Activated CD4-positive, alpha-beta T cell treated with anti-CD3 and anti-CD28 coated beads, Interleukin-10, Interleukin-2, amounts not matched to agents 100 ng/mL and 50 ng/mL, durations not matched to agents 16 hours and 8 hours (primary cell): ENCODE measurements around the gene MORN4.
"Not testable (repeated sequence)": the region's sequence is repeated elsewhere in the genome, so short reads cannot be mapped to it uniquely, and the experiment has no call there.

Experiments used
- DNase-seq: peaks from one replicate; pipeline ENCODE4 v3.0.0-alpha.2; 2020

The MORN4 gene

GRCh38 chr10:97596101-97597082 lies 36.9 kb downstream of the MORN4 start:
- no peak for DNase-seq

DNA sequence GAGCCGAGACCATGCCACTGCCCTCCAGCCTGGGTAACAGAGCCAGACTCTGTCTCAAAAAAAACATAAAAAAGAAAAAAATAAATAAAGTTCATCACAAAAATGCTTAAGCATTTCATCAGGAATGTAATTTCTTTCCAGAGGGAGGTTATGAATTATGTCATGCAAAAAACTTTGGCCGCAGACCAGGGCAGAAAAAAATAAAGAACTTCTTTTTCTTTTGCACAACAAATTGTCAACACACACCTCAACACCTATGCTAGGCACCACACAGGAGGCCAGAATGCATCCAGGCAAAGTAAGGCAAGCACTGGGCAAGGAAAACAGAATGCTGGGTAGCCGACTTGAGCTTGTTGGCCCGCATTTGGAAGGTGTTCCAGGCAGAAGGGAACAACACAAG lies 39.9 kb downstream of the MORN4 start:
- no peak for DNase-seq

DNA sequence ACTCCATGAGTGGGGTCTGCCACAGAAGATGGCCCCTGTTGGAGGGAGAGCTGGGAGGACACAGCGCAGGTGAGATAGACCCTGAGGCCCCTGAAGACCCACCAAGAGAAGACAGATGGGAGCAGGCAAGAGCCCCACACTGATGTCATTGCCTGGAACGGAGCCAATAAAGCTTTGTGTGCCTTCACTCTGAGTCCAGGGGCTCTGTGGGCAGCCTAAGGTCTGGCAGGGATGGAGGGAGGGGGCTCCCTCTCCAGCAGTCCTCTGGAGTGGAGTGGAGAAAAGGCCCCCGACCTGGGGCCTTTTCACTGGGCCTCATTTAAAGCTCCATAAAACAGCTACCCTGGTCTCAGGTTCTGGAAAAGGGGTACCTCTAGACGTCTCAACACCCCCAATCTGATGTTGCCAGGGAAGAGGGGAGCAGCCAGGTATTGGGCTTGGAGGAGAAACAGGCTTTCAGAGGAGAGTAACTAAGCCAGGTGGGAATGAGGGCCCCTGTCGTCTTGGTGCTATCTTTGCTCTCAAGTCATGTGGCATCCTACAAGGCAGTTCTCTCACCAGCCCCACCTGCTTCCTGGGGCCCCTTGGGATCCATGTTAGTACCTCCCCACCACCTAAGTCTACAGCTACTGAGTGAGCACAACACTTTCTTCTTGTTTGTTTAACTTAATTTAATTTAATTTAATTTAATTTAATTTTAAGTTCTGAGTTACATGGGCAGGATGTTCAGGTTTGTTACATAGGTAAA lies 42.4 kb downstream of the MORN4 start:
- DNase-seq = no peak

DNA sequence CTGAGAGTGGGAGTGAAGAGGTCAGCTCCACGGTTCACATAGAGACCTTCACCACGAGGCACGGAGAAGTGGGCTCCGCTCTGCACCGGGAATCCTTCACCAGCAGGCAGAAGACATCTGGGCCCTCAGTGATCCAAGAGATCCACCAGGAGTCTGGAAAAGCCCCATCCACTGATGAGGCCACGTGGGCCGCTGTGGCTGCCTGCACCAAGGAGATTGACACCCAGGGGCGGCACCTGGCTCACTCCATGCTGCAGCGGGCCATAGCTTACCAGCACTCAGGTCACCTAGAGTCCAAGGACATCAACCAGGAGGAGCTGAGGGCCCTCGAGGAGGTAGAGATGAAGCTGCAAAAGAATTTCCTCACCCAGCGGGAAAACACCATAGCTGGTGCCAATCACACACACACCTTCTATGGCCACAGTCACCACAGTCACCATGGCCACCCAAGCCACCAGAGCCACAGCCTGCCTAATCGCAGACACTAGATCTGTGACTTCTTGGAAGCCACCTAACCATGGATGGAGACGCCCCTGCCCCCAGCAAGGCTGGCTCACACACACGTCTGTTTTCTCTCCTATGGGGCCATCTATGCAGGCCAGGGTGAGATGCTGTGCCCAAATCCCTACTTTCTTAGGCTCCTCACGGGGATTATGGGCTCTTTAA lies 43.1 kb downstream of the MORN4 start:
- peak; percentile 63 for DNase-seq

GRCh38 chr10:97589479-97589878 lies 43.8 kb downstream of the MORN4 start, which contains the start of gene C10orf62:
Gene C10orf62 (plus strand): TSS chr10:97589721. CDS start chr10:97589898, 177 bp downstream.
- no peak for DNase-seq

- DNase-seq = no peak
Observed at GRCh38 chr10:97587183-97587582, 46.1 kb downstream of the MORN4 start.

- DNase-seq = no peak
Observed at GRCh38 chr10:97585439-97585811, 47.9 kb downstream of the MORN4 start.

DNA sequence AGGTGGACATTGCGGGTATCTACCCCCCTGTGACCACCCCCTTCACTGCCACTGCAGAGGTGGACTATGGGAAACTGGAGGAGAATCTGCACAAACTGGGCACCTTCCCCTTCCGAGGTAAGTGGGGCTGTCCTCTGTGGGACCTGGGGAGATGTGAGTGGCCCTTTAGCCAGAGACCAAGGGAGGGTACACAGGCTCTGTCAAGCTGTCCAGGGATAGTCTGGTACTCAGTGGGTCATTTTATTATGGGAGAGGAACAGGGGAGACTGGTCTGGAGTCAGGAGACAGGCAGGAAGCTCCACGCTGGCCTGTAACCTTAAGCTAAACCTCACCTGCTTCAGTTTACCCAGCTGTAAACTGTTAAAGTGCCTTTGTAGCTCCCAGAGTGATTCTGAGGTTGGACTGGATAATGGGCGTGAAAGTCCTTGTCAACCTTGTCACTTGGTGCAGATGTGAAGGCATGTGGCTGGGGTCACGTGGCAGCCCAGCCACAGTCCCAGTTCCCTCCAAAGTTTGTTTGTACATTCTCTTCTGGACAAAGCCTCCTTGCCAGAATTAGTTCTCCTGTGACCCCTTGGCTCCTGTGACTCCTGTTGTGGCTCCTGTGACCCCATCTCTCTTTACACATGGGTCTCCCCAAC lies 48.4 kb downstream of the MORN4 start:
- no peak for DNase-seq

DNA sequence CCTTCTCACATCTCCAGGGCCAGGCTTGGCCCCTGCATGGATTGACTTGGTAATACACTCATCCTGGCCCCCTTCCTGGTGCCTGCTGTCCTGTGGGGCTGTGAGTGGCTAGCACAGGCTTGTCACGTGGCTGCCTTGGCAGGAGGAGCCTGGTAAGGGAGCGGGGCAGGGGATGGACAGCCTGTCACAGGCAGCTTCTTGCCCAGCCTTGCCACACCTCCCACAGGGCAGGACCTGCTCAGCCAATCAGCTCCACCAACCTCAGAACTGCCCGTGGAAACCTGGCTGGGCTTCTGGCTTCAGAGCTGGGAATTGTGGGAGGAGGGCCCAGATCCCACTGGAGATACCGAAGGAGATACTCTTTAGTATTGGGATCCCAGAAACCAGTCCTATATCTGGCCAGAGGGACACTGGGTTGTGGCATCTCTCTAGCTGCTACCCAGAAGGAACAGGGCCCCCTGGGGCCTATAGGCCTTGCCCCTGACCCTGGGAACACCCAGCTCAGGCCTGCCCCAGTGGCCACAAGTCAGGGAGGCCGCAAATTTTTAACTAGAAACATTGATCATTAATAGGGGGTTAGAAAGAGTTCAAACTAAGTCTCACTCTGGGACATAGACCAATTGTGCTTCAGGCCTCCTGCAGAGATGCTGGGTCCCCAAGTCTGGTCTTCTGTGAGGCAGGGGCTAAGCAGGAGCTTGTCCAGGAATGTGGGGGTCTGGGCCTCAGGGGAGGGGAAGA lies 49.1 kb downstream of the MORN4 start, which contains the start of gene HOGA1:
Gene HOGA1 (plus strand): TSS at position 330 of the 738 bp plus-strand sequence. CDS start 315 bp downstream, at position 645.
- DNase-seq = no peak

- no peak for DNase-seq
Observed at GRCh38 chr10:97583476-97583875, 49.8 kb downstream of the MORN4 start.

GRCh38 chr10:97582169-97582568 lies 51.1 kb downstream of the MORN4 start:
- no peak for DNase-seq

DNA sequence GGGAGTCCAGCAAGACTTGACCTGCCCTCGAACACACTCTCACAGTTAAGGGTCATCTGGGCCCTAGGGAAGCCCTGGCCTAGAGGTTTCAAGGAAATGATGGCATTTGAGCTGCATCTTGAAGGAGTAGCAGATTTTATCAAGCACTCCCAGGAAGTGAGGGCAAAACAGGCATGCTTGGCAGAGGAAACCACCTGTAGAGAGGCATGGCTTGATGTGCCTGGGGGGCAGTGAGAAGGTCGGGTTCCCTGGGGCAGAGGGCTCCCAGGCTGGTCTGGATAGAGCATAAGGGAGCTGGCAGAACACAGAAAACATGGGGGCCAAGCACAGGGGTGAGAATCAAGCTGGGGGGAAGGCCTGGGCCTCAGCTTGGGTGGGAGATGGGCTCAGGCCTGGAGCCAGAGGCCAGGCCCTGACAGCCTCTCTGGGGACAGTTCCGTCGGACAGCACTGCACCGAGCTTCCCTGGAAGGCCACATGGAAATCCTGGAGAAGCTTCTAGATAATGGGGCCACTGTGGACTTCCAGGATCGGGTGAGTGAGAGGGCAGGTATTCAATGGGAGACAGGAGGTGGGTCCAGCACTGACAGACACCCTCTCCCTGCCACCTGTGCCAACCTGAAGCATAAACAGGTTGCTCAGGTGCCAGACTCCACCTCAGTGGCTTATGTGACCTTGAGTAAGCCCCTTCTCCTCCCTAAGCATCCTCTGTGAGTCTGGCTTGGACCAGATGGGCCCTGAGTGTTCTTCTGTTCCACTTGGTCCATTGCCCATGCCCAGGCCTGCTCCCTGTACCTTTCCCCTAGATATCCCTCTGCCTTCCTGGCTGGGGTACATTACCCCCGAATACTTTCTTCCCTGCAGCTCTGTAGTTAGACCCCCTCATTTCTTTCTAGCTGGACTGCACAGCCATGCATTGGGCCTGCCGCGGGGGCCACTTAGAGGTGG lies 52.6 kb downstream of the MORN4 start:
- DNase-seq = no peak

- no peak for DNase-seq
Observed at GRCh38 chr10:97578171-97578844, 55.0 kb downstream of the MORN4 start.

- no peak for DNase-seq
Observed at GRCh38 chr10:97577701-97578100, 55.6 kb downstream of the MORN4 start.

- not testable (repeated sequence) for DNase-seq
Observed at GRCh38 chr10:97576487-97576886, 56.8 kb downstream of the MORN4 start.

DNA sequence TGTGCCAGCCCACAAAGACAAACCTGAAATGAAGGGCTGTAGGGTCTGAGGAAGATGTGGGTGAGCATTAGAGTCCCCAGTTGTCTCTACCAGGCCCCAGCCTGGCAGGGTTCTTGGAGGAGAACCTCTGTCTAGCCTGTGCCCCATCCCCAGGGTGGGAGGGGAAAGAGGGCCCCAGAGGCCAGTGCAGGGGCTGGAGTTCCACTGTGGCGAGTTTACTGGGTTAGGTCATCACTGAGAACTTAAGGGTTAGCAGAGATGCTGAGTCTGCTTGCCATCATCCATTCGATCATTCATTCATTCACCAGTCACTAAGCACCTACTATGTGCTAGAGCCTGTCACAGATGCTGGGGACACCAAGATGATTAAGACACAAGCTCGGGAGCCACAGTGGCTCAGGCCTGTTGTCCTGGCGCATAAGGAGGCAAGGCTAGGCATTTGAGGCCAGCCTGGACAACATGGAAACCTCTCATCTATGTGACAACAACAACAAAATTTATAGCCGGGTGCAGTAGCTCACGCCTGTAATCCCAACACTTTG lies 58.1 kb downstream of the MORN4 start:
- no peak for DNase-seq

- no peak for DNase-seq
Observed at GRCh38 chr10:97574374-97575126, 58.8 kb downstream of the MORN4 start.

DNA sequence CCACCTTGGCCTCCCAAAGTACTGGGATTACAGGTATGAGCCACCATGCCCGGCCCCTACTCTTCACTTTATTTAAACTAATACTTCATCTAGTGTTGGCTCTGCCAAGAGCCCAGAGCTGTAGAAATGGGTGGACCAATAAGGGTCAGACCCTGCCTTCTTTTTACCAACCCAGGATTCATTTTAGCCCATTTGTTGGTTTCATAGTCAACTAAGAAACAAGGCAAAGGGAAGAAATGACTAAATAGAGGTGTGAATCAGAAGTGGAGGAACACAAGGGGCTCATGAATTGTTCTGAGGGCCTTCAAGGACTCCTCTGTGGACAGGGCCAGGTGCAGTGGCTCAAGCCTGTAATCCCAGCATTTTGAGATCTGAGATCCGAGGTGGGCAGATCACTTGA lies 59.6 kb downstream of the MORN4 start:
- DNase-seq = peak; percentile 54

DNA sequence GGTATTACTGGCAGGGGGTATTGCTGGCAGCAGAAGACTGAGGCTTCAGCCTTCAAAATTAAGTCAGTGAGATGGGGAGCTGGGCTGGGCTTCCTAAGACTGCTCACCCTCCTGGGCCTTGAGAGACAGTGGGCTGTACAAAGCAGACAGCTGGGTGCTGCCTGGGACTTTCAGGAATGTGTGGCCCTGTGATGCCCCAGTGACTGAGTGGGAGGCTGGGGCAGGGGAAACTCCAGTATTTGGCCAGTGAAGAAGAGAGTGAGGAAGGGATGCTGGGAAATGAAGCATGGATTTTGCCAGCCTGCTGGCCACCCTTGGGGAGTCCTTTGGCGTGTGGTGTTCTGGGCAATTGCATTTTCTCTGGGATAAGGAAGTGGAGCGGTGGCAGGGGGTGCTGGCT lies 60.3 kb downstream of the MORN4 start:
- DNase-seq = no peak
